Lower leg skin (tissue), 3 donors: ENCODE data around the gene TCF7L1.

Experiments
- CTCF ChIP-seq, 3 donors: fragments of 450-650 bp; IDR thresholded peaks; one replicate each; pipeline ENCODE4 v1.5.1; 2016; ENCODE audit warnings: antibody characterized with exemption in 3 of 3, mild to moderate bottlenecking in 3 of 3, moderate library complexity in 2 of 3
- POLR2A ChIP-seq, 2 donors: fragments of 450-650 bp; IDR thresholded peaks; one replicate each; pipeline ENCODE4 v1.6.1; 2016 to 2017; ENCODE audit warnings: antibody characterized with exemption in 2 of 2, mild to moderate bottlenecking in 1 of 2, moderate library complexity in 1 of 2

- TF ChIP-seq POLR2A (IDR thresholded peaks at IDR 0.05), result no peak
- TF ChIP-seq CTCF (IDR thresholded peaks at IDR 0.05), result no peak
Measured at GRCh38 chr2:85180322-85181133, 47.3 kb downstream of the TCF7L1 start.
